IMR-90 (cell line): ENCODE data around the gene KYAT1. TPM values are rescaled to one million over a fixed set of nuclear protein-coding genes. Genes with fewer than 3 reads are reported as not detected.

Experiments used
- ATAC-seq: fragments of 200-7000 bp; cut with Tn5 transposase; 2 replicates; pipeline ENCODE4 v1.9.1; 2020; ENCODE audit warnings: low read depth, mild to moderate bottlenecking, moderate library complexity
- BruUV-seq: library from RNA; stranded (reverse); fragments of 400-500 nt; replicated peaks from 2 replicates; lab custom pipeline; 2021; lab: Mats Ljungman, UMichigan
- CTCF ChIA-PET: fragments of 300-600 bp; formaldehyde crosslinking; extraction: SDS; loops from one replicate; lab custom pipeline; 2021; ENCODE audit warnings: antibody characterized with exemption; lab: Yijun Ruan, JAX
- POLR2A ChIA-PET: fragments of 300-600 bp; sonication (Branson Sonifier 250); formaldehyde crosslinking; loops from one replicate; lab custom pipeline; 2022; ENCODE audit warnings: antibody characterized with exemption; ENCODE audit not compliant: unreplicated experiment; lab: Charles Lee
- DNase-seq: peaks from one replicate; pipeline ENCODE4 v3.0.0; 2013
- H2AFZ ChIP-seq: replicated peaks from 2 replicates; pipeline ENCODE3; 2013; ENCODE audit warnings: low read length, mild to moderate bottlenecking; ENCODE audit not compliant: poor library complexity
- H2AK5ac ChIP-seq: 2 replicates; pipeline ENCODE4 v1.6.1; 2013; ENCODE audit warnings: low read depth, low read length, inconsistent platforms
- H2AK9ac ChIP-seq: replicated peaks from 2 replicates; pipeline ENCODE3; 2013; ENCODE audit warnings: mild to moderate bottlenecking, low read depth, low read length, moderate library complexity; ENCODE audit not compliant: poor library complexity
- H2BK120ac ChIP-seq: 2 replicates; pipeline ENCODE4 v1.6.1; 2013; ENCODE audit warnings: low read depth, low read length, inconsistent platforms
- H2BK15ac ChIP-seq: 3 replicates; pipeline ENCODE4 v1.6.1; 2013; ENCODE audit warnings: low read depth, low read length, inconsistent platforms
- H2BK20ac ChIP-seq: 2 replicates; pipeline ENCODE4 v1.6.1; 2013; ENCODE audit warnings: low read depth, mild to moderate bottlenecking, inconsistent platforms, low read length, moderate library complexity
- H2BK5ac ChIP-seq: 2 replicates; pipeline ENCODE4 v1.6.1; 2013; ENCODE audit warnings: mild to moderate bottlenecking, low read depth, low read length, inconsistent platforms; ENCODE audit not compliant: poor library complexity, severe bottlenecking
- H3K14ac ChIP-seq: replicated peaks from 2 replicates; pipeline ENCODE4 v1.6.1; 2013; ENCODE audit warnings: low read depth, low read length, inconsistent platforms
- H3K18ac ChIP-seq: 2 replicates; pipeline ENCODE4 v1.6.1; 2013; ENCODE audit warnings: low read depth, low read length, control low read depth
- H3K23ac ChIP-seq: 2 replicates; pipeline ENCODE4 v1.6.1; 2013; ENCODE audit warnings: low read depth, low read length, inconsistent platforms
- H3K27ac ChIP-seq: 2 replicates; pipeline ENCODE4 v1.5.1; 2013; ENCODE audit warnings: mild to moderate bottlenecking, control low read depth, low read length; ENCODE audit not compliant: insufficient read depth
- H3K27me3 ChIP-seq: 2 replicates; pipeline ENCODE4 v1.6.1; 2013; ENCODE audit warnings: low read length; ENCODE audit not compliant: control insufficient read depth, insufficient read depth
- H3K36me3 ChIP-seq: 2 replicates; pipeline ENCODE4 v1.6.1; 2013; ENCODE audit warnings: low read length, mixed read lengths; ENCODE audit not compliant: control insufficient read depth, insufficient read depth
- H3K4ac ChIP-seq: 2 replicates; pipeline ENCODE4 v1.6.1; 2013; ENCODE audit warnings: low read depth, low read length, inconsistent platforms
- H3K4me1 ChIP-seq: 2 replicates; pipeline ENCODE4 v1.6.1; 2013; ENCODE audit warnings: low read length, mixed read lengths; ENCODE audit not compliant: control insufficient read depth, insufficient read depth
- H3K4me2 ChIP-seq: 2 replicates; pipeline ENCODE4 v1.6.1; 2013; ENCODE audit warnings: low read depth, mild to moderate bottlenecking, control low read depth, low read length, moderate library complexity
- H3K4me3 ChIP-seq: 2 replicates; pipeline ENCODE4 v1.5.1; 2013; ENCODE audit warnings: low read depth, mild to moderate bottlenecking, control low read depth, low read length, moderate library complexity; ENCODE audit not compliant: insufficient read depth
- H3K56ac ChIP-seq: 2 replicates; pipeline ENCODE4 v1.6.1; 2013; ENCODE audit warnings: low read length, inconsistent platforms; ENCODE audit not compliant: insufficient read depth; ENCODE audit errors: extremely low read depth
- H3K79me1 ChIP-seq, 2 experiments: 2 replicates each; pipeline ENCODE4 v1.6.1; 2013; ENCODE audit warnings: low read length in 2 of 2, inconsistent platforms in 1 of 2, low read depth in 1 of 2
- H3K9ac ChIP-seq: 2 replicates; pipeline ENCODE4 v1.6.1; 2013; ENCODE audit warnings: low read depth, low read length, control low read depth
- H3K9me1 ChIP-seq: 2 replicates; pipeline ENCODE4 v1.6.1; 2013; ENCODE audit warnings: low read length, inconsistent platforms; ENCODE audit not compliant: insufficient read depth
- H3K9me3 ChIP-seq: 2 replicates; pipeline ENCODE4 v1.6.1; 2013; ENCODE audit warnings: low read length; ENCODE audit not compliant: control insufficient read depth, insufficient read depth
- H4K20me1 ChIP-seq: 2 replicates; pipeline ENCODE4 v1.6.1; 2013; ENCODE audit warnings: low read length, inconsistent platforms; ENCODE audit not compliant: insufficient read depth
- H4K5ac ChIP-seq: 2 replicates; pipeline ENCODE4 v1.6.1; 2013; ENCODE audit warnings: mild to moderate bottlenecking, low read depth, low read length, control low read depth
- H4K8ac ChIP-seq, 2 experiments: 2 replicates each; pipeline ENCODE4 v1.6.1; 2013; ENCODE audit warnings: low read depth in 2 of 2, low read length in 2 of 2, control low read depth in 1 of 2, inconsistent platforms in 1 of 2
- H4K91ac ChIP-seq: 2 replicates; pipeline ENCODE4 v1.6.1; 2013; ENCODE audit warnings: low read depth, low read length, inconsistent platforms; ENCODE audit not compliant: insufficient read depth
- BHLHE40 ChIP-seq: fragments of 150-350 bp; IDR thresholded peaks from 2 replicates; pipeline ENCODE4 v1.6.1; 2016; ENCODE audit warnings: mild to moderate bottlenecking, low read depth, low read length
- CEBPB ChIP-seq: IDR thresholded peaks from 2 replicates; pipeline ENCODE4 v1.6.1; 2012; ENCODE audit warnings: low read depth, low read length, improper control_type of control experiment
- FOS ChIP-seq: fragments of 150-350 bp; IDR thresholded peaks from 2 replicates; pipeline ENCODE4 v1.6.1; 2016; ENCODE audit warnings: low read depth, low read length
- MAFK ChIP-seq: IDR thresholded peaks from 2 replicates; pipeline ENCODE4 v1.6.1; 2012; ENCODE audit warnings: low read depth, low read length, improper control_type of control experiment
- MAZ ChIP-seq: IDR thresholded peaks from 2 replicates; pipeline ENCODE4 v1.6.1; 2012; ENCODE audit warnings: low read depth, mild to moderate bottlenecking, low read length, improper control_type of control experiment, moderate library complexity, borderline replicate concordance
- MXI1 ChIP-seq: IDR thresholded peaks from 2 replicates; pipeline ENCODE4 v1.6.1; 2012; ENCODE audit warnings: low read depth, mild to moderate bottlenecking, low read length, moderate library complexity, borderline replicate concordance
- NFE2L2 ChIP-seq: fragments of 150-350 bp; IDR thresholded peaks from 2 replicates; pipeline ENCODE4 v1.6.1; 2016; ENCODE audit warnings: low read depth, mild to moderate bottlenecking, low read length
- POLR2A ChIP-seq: IDR thresholded peaks from 2 replicates; pipeline ENCODE4 v1.6.1; 2012; ENCODE audit warnings: mild to moderate bottlenecking, low read depth, low read length
- RAD21 ChIP-seq: IDR thresholded peaks from 2 replicates; pipeline ENCODE4 v1.6.1; 2012; ENCODE audit warnings: low read length, improper control_type of control experiment
- RCOR1 ChIP-seq: IDR thresholded peaks from 2 replicates; pipeline ENCODE4 v1.6.1; 2012; ENCODE audit warnings: mild to moderate bottlenecking, low read length, improper control_type of control experiment; ENCODE audit not compliant: insufficient replicate concordance
- RFX5 ChIP-seq: IDR thresholded peaks from 2 replicates; pipeline ENCODE4 v1.8.0; 2012; ENCODE audit warnings: low read depth, mild to moderate bottlenecking, low read length, moderate library complexity
- SMC3 ChIP-seq: fragments of 150-350 bp; IDR thresholded peaks from 2 replicates; pipeline ENCODE4 v1.6.1; 2016; ENCODE audit warnings: low read depth, mild to moderate bottlenecking, antibody characterized with exemption, low read length, moderate library complexity
- WGBS, 2 experiments: methylation state at CpG; one replicate each; pipeline versions ENCODE4 v1.1.5 to v1.1.7; 2013; ENCODE audit warnings: missing lambda C conversion rate in 2 of 2; ENCODE audit not compliant: insufficient read length in 1 of 2; ENCODE audit errors: extremely low coverage in 2 of 2; 5-methylcytosine and 5-hydroxymethylcytosine counted together
- dilution Hi-C: fragments of 300-500 bp; cut with HindIII; formaldehyde crosslinking; loops from one replicate; pipeline ENCODE4 v1.14.3; 2018; ENCODE audit warnings: low sequenced_read_pairs; ENCODE audit not compliant: unreplicated experiment
- in situ Hi-C: fragments of 300-500 bp; cut with MboI; formaldehyde crosslinking; loops from 3 replicates; pipeline ENCODE4 v1.14.3; 2019; ENCODE audit warnings: low sequenced_read_pairs, inconsistent platforms, mixed read lengths
- intact Hi-C: fragments of 100-400 bp; cut with micrococcal nuclease; formaldehyde crosslinking; loops from 2 replicates; pipeline ENCODE4 v1.10.0; 2022
- polyA plus RNA-seq, 3 experiments: library from polyadenylated mRNA; depleted of rRNA; stranded (reverse); fragments of >200 nt; gene quantifications; 2 replicates each; pipeline ENCODE4 v1.2.3, GENCODE V29; 2012; ENCODE audit warnings: low replicate concordance in 1 of 3
- total RNA-seq: library from RNA; depleted of rRNA; stranded (reverse); fragments of >200 nt; gene quantifications from 2 replicates; pipeline ENCODE4 v1.2.3, GENCODE V29; 2012
- TF ChIP-seq, protein P1 (sequence below): fragments of 150-350 bp; IDR thresholded peaks from 2 replicates; pipeline ENCODE4 v1.6.1; 2016; ENCODE audit warnings: low read depth, mild to moderate bottlenecking, low read length, moderate library complexity, borderline replicate concordance
- TF ChIP-seq, protein P2 (sequence below): fragments of 150-350 bp; IDR thresholded peaks from 2 replicates; pipeline ENCODE4 v1.6.1; 2017; ENCODE audit warnings: mild to moderate bottlenecking, antibody characterized with exemption, low read length, low read depth

Gene KYAT1
- total and polyA plus RNA-seq, 2 of the 4 experiments (the other 2 are of a cell fraction) = 6.8 to 9.5 TPM

DNA sequence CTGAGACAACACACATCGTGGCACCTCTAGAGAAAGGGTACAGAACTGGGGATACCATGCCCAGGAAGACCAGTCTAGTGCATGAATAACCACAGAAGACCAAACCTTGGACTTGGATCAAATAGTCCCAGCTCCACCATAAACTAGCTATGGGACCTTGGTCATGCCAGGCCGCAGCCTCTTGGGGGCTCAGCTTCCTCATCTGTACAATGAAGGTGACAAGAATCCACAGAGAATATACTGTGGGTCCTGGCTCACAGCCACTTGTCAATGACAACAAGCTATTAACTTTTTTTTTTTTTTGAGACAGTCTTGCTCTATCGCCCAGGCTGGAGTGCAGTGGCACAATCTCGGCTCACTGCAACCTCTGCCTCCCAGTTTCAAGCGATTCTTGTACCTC, 3.9 kb downstream of the KYAT1 start:
- no peak overlapping the region for H3K56ac ChIP-seq
- intact Hi-C loops = no loop called here
- no peak overlapping the region for H2AFZ ChIP-seq
- H4K5ac ChIP-seq = no peak overlapping the region
- no peak overlapping the region for H2AK5ac ChIP-seq
- H3K4me1 ChIP-seq = peaks cover 2% of the 10 kb centered on the region; the same call in 1 of the 2 replicates
- WGBS, 2 experiments = 100% methylated on average over 1 of the region's 5 CpGs; no CpG with 5 or more reads in 1 of the 2 experiments
- H4K91ac ChIP-seq = no peak overlapping the region
- peaks cover 5% of the 10 kb centered on the region; the same call in 1 of the 2 replicates for H3K9me1 ChIP-seq
- no peaks in the 10 kb centered on the region for H3K27me3 ChIP-seq
- no peak overlapping the region for H3K4me3 ChIP-seq
- peaks cover 18 to 61% of the 10 kb centered on the region in 2 experiments for H3K79me1 ChIP-seq
- H3K18ac ChIP-seq = no peak overlapping the region
- dilution Hi-C loops = no loop called here
- ATAC-seq (no peak), DNase-seq (no peak)
- no peak overlapping the region for H2BK15ac ChIP-seq
- no peak overlapping the region for H2BK120ac ChIP-seq
- in situ Hi-C loops = no loop called here
- H3K4me2 ChIP-seq = no peak overlapping the region
- TF ChIP-seq NFE2L2 (no peak), BHLHE40 (no peak), RAD21 (no peak), CEBPB (no peak), FOS (no peak), MXI1 (no peak), RFX5 (no peak), SMC3 (no peak), MAZ (no peak), POLR2A (no peak), RCOR1 (no peak), MAFK (no peak)
- TF ChIP-seq, protein P1, sequence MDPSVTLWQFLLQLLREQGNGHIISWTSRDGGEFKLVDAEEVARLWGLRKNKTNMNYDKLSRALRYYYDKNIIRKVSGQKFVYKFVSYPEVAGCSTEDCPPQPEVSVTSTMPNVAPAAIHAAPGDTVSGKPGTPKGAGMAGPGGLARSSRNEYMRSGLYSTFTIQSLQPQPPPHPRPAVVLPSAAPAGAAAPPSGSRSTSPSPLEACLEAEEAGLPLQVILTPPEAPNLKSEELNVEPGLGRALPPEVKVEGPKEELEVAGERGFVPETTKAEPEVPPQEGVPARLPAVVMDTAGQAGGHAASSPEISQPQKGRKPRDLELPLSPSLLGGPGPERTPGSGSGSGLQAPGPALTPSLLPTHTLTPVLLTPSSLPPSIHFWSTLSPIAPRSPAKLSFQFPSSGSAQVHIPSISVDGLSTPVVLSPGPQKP = no peak
- TF ChIP-seq, protein P2, sequence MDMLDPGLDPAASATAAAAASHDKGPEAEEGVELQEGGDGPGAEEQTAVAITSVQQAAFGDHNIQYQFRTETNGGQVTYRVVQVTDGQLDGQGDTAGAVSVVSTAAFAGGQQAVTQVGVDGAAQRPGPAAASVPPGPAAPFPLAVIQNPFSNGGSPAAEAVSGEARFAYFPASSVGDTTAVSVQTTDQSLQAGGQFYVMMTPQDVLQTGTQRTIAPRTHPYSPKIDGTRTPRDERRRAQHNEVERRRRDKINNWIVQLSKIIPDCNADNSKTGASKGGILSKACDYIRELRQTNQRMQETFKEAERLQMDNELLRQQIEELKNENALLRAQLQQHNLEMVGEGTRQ = no peak
- no TSS peak for BruUV-seq
- no peak overlapping the region for H3K9ac ChIP-seq
- no peak overlapping the region for H2AK9ac ChIP-seq
- no peak overlapping the region for H3K14ac ChIP-seq
- ChIA-PET POLR2A (interaction anchor here (0.6 kb wide), 1 partner anchor 1401 kb away, joined by 3 read pairs; no protein-coding TSS in a partner anchor), CTCF (interaction anchor here (0.6 kb wide), 1 partner anchor 70 kb away, joined by 4 read pairs; no protein-coding TSS in a partner anchor)
- H3K9me3 ChIP-seq = no peaks in the 10 kb centered on the region
- H4K20me1 ChIP-seq = peaks cover 6% of the 10 kb centered on the region; the same call in 1 of the 2 replicates
- no peaks in the 10 kb centered on the region for H3K36me3 ChIP-seq
- H2BK20ac ChIP-seq = no peak overlapping the region
- no peak overlapping the region for H2BK5ac ChIP-seq
- no peak overlapping the region for H3K4ac ChIP-seq
- H3K27ac ChIP-seq = no peak overlapping the region
- no peak overlapping the region for H4K8ac ChIP-seq
- H3K23ac ChIP-seq = no peak overlapping the region
